Panc1 (cell line): ENCODE data around the gene INTS6. TPM values are rescaled to one million over a fixed set of nuclear protein-coding genes. Genes with fewer than 3 reads are reported as not detected.

Experiments used
- ATAC-seq: fragments of 200-7000 bp; cut with Tn5 transposase; 2 replicates; pipeline ENCODE4 v1.9.1; 2020; ENCODE audit warnings: mild to moderate bottlenecking, moderate library complexity
- BruUV-seq: library from RNA; stranded (reverse); fragments of 400-500 nt; replicated peaks from 2 replicates; lab custom pipeline; 2021; lab: Mats Ljungman, UMichigan
- CTCF ChIA-PET: fragments of 300-600 bp; sonication (Branson Sonifier 250); formaldehyde crosslinking; loops from one replicate; lab custom pipeline; 2022; ENCODE audit warnings: antibody characterized with exemption; lab: Charles Lee
- POLR2A ChIA-PET: fragments of 300-600 bp; sonication (Branson Sonifier 250); formaldehyde crosslinking; loops from one replicate; lab custom pipeline; 2022; ENCODE audit warnings: antibody characterized with exemption; lab: Charles Lee
- DNase-seq: peaks from one replicate; pipeline ENCODE4 v3.0.0-alpha.2; 2010; ENCODE audit warnings: low read depth, low spot score
- H3K27ac ChIP-seq: 2 replicates; pipeline ENCODE4 v1.5.1; 2011; ENCODE audit warnings: mild to moderate bottlenecking, low read length, inconsistent platforms
- H3K27me3 ChIP-seq: fragments of 200-500 bp; sonication (Bioruptor generic); 2 replicates; pipeline ENCODE4 v1.6.0; 2014; ENCODE audit warnings: low read length, inconsistent platforms; ENCODE audit not compliant: control insufficient read depth, insufficient read depth
- H3K36me3 ChIP-seq: fragments of 200-500 bp; sonication (Bioruptor generic); 2 replicates; pipeline ENCODE4 v1.5.1; 2014; ENCODE audit warnings: inconsistent platforms, mild to moderate bottlenecking, low read length, moderate library complexity; ENCODE audit not compliant: control insufficient read depth, insufficient read depth
- H3K4me1 ChIP-seq: 2 replicates; pipeline ENCODE4 v1.5.1; 2011; ENCODE audit warnings: inconsistent platforms, mild to moderate bottlenecking, low read length, moderate library complexity; ENCODE audit not compliant: control insufficient read depth, insufficient read depth
- H3K4me3 ChIP-seq, 2 experiments: 2 replicates each; pipeline ENCODE4 v1.5.1; 2011 to 2012; ENCODE audit warnings: low read depth in 2 of 2, low read length in 2 of 2, mild to moderate bottlenecking in 2 of 2, inconsistent platforms in 1 of 2, moderate library complexity in 1 of 2
- H3K9me3 ChIP-seq: fragments of 200-500 bp; sonication (Bioruptor generic); 2 replicates; pipeline ENCODE4 v1.5.1; 2014; ENCODE audit warnings: low read depth, mild to moderate bottlenecking, inconsistent platforms, low read length, moderate library complexity; ENCODE audit not compliant: control insufficient read depth, insufficient read depth
- CTCF ChIP-seq: fragments of 450-650 bp; IDR thresholded peaks from 2 replicates; pipeline ENCODE4 v1.5.1; 2017; ENCODE audit warnings: mild to moderate bottlenecking
- POLR2AphosphoS5 ChIP-seq: IDR thresholded peaks from 2 replicates; pipeline ENCODE4 v1.6.1; 2012; ENCODE audit warnings: mild to moderate bottlenecking, low read depth, low read length, moderate library complexity
- REST ChIP-seq, 2 experiments: IDR thresholded peaks; 2 replicates each; pipeline ENCODE4 v1.6.1; 2011 to 2012; ENCODE audit warnings: low read depth in 2 of 2, control low read depth in 1 of 2, low read length in 1 of 2, mild to moderate bottlenecking in 1 of 2, moderate library complexity in 1 of 2; ENCODE audit not compliant: insufficient read depth in 1 of 2
- SIN3A ChIP-seq: IDR thresholded peaks from 2 replicates; pipeline ENCODE4 v1.6.1; 2012; ENCODE audit warnings: low read depth, mild to moderate bottlenecking, low read length, moderate library complexity, borderline replicate concordance; ENCODE audit not compliant: insufficient read depth
- TCF7L2 ChIP-seq: IDR thresholded peaks from 2 replicates; pipeline ENCODE4 v1.6.1; 2011; ENCODE audit warnings: mild to moderate bottlenecking, low read depth, low read length, inconsistent platforms
- in situ Hi-C: cut with HindIII; loops from 2 replicates; pipeline ENCODE4 v1.10.0; 2016; ENCODE audit warnings: low sequenced_read_pairs, low pct_unique_long_range_greater_than_20kb
- intact Hi-C: fragments of 100-400 bp; cut with micrococcal nuclease; formaldehyde crosslinking; loops from one replicate; pipeline ENCODE4 v1.10.0; 2022; ENCODE audit not compliant: unreplicated experiment
- total RNA-seq: library from RNA; stranded (reverse); gene quantifications from one replicate; pipeline ENCODE4 v1.2.1, GENCODE V29; 2021; ENCODE audit not compliant: unreplicated experiment

The INTS6 gene
- total RNA-seq, 1 experiment from 2014 or later: 33.2 TPM

GRCh38 chr13:51330791-51331190, 122.0 kb downstream of the INTS6 start:
- ChIA-PET POLR2A (no interaction called here), CTCF (no interaction called here)
- Histone ChIP-seq H3K36me3 (no peaks in the 10 kb centered on the region), H3K27ac (no peak overlapping the region), H3K4me3 (no peak overlapping the region), H3K27me3 (no peaks in the 10 kb centered on the region), H3K9me3 (no peaks in the 10 kb centered on the region), H3K4me1 (no peaks in the 10 kb centered on the region)
- no peak for TF ChIP-seq REST (IDR thresholded peaks at IDR 0.05; ENCODE audit: insufficient read depth in 1 of 2, low read depth in 2 of 2, low read length in 1 of 2)
- TF ChIP-seq CTCF: no peak
- no peak for TF ChIP-seq POLR2AphosphoS5
- TF ChIP-seq SIN3A: no peak
- no peak for TF ChIP-seq TCF7L2
- ATAC-seq (no peak), DNase-seq (no peak)
- BruUV-seq: no TSS peak
- in situ Hi-C loops: no loop called here
- intact Hi-C loops: no loop called here

GRCh38 chr13:51329606-51330005, 123.2 kb downstream of the INTS6 start:
- POLR2A ChIA-PET: no interaction called here
- in situ Hi-C loops: no loop called here

More at GRCh38 chr13:51329606-51330005, 123.2 kb downstream of the INTS6 start:
- no peak overlapping the region for H3K27ac ChIP-seq
- intact Hi-C loops: no loop called here
- no peak for ATAC-seq
- no peaks in the 10 kb centered on the region for H3K9me3 ChIP-seq
- no TSS peak for BruUV-seq
- TF ChIP-seq TCF7L2 (no peak), CTCF (no peak), REST (IDR thresholded peaks at IDR 0.05; ENCODE audit: insufficient read depth in 1 of 2, low read depth in 2 of 2, low read length in 1 of 2) (no peak), SIN3A (no peak), POLR2AphosphoS5 (no peak)
- no peak overlapping the region for H3K4me3 ChIP-seq
- H3K36me3 ChIP-seq: no peaks in the 10 kb centered on the region
- H3K4me1 ChIP-seq: no peaks in the 10 kb centered on the region
- no peak for DNase-seq
- no peaks in the 10 kb centered on the region for H3K27me3 ChIP-seq
- CTCF ChIA-PET: no interaction called here
